ENCODE measurements around the gene BRI3BP. TPM values are rescaled to one million over a fixed set of nuclear protein-coding genes. Genes with fewer than 3 reads are reported as not detected.

Gene BRI3BP
- total RNA-seq, 1 donor from 2014 or later = 11.6 TPM

- Histone ChIP-seq H3K36me3 (ENCODE audit: control insufficient read depth, insufficient read depth, low read length) (peaks cover 20% of the 10 kb centered on the region), H3K27me3 (ENCODE audit: control insufficient read depth, insufficient read depth, low read length) (no peaks in the 10 kb centered on the region), H3K4me3 (ENCODE audit: low read depth, low read length) (no peak overlapping the region)
- DNase-seq (ENCODE audit: low read depth) (no peak), FAIRE-seq (no peak)
- TF ChIP-seq, protein P1, sequence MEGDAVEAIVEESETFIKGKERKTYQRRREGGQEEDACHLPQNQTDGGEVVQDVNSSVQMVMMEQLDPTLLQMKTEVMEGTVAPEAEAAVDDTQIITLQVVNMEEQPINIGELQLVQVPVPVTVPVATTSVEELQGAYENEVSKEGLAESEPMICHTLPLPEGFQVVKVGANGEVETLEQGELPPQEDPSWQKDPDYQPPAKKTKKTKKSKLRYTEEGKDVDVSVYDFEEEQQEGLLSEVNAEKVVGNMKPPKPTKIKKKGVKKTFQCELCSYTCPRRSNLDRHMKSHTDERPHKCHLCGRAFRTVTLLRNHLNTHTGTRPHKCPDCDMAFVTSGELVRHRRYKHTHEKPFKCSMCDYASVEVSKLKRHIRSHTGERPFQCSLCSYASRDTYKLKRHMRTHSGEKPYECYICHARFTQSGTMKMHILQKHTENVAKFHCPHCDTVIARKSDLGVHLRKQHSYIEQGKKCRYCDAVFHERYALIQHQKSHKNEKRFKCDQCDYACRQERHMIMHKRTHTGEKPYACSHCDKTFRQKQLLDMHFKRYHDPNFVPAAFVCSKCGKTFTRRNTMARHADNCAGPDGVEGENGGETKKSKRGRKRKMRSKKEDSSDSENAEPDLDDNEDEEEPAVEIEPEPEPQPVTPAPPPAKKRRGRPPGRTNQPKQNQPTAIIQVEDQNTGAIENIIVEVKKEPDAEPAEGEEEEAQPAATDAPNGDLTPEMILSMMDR (IDR thresholded peaks at IDR 0.05; ENCODE audit: insufficient read depth, low read length, severe bottlenecking) = no peak
These were observed 43.4 kb upstream of the BRI3BP start for GRCh38 chr12:124949779-124950728.

DNA sequence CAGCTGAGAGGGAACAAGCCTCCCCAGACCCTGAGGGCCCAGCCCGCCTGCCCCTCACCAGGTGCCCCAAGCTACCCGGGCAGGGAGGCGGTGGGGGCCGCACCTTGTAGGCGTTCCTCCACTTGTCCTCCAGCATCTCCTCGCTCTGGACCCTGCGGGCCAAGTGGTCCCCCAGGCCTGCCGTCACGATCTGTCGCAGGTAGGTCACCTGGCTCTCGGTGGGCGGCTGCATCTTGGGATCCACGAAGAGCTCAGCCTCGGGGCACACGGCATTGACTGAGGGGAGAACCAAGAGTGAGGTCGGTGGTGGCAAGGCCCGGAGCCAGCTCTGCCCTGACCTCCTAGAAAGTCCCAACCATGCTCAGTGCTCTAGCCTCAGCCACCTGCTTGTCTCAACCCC, 41.1 kb upstream of the BRI3BP start:
- DNase-seq (ENCODE audit: low read depth) = no peak
- Histone ChIP-seq H3K27me3 (ENCODE audit: control insufficient read depth, insufficient read depth, low read length) (no peaks in the 10 kb centered on the region), H3K4me3 (ENCODE audit: low read depth, low read length) (no peak overlapping the region), H3K36me3 (ENCODE audit: control insufficient read depth, insufficient read depth, low read length) (peaks cover 19% of the 10 kb centered on the region)
- no peak for FAIRE-seq
- TF ChIP-seq, protein P1 (IDR thresholded peaks at IDR 0.05; ENCODE audit: insufficient read depth, low read length, severe bottlenecking) = no peak

GRCh38 chr12:124952801-124953200, 40.6 kb upstream of the BRI3BP start:
- Histone ChIP-seq H3K4me3 (ENCODE audit: low read depth, low read length) (no peak overlapping the region), H3K36me3 (ENCODE audit: control insufficient read depth, insufficient read depth, low read length) (peaks cover 18% of the 10 kb centered on the region), H3K27me3 (ENCODE audit: control insufficient read depth, insufficient read depth, low read length) (no peaks in the 10 kb centered on the region)
- DNase-seq (ENCODE audit: low read depth) = no peak
- FAIRE-seq = no peak
- TF ChIP-seq, protein P1 (IDR thresholded peaks at IDR 0.05; ENCODE audit: insufficient read depth, low read length, severe bottlenecking) = no peak

GRCh38 chr12:124953689-124954405, 39.6 kb upstream of the BRI3BP start:
- no peak for DNase-seq (ENCODE audit: low read depth)
- TF ChIP-seq, protein P1 (IDR thresholded peaks at IDR 0.05; ENCODE audit: insufficient read depth, low read length, severe bottlenecking) = no peak
- Histone ChIP-seq H3K4me3 (ENCODE audit: low read depth, low read length) (no peak overlapping the region), H3K27me3 (ENCODE audit: control insufficient read depth, insufficient read depth, low read length) (no peaks in the 10 kb centered on the region), H3K36me3 (ENCODE audit: control insufficient read depth, insufficient read depth, low read length) (peaks cover 19% of the 10 kb centered on the region)
- FAIRE-seq = no peak

DNA sequence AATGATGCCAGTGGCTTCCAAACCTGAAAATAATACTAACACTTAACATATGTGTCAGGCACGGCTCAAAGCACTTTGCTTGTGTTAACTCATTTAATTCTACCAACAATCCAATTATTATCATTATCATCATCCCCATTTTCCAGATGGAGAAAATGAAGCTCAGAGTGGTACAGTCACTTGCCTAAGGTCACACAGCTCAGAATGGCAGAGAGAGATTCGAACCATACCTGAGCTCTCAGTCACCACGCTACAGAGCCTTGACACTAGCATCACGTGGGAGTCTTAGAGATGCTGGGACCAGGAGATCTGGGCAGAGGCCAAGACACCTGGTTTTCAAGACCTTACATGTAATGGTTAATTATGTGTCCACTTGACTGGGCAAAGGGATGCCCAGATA, 38.7 kb upstream of the BRI3BP start:
- TF ChIP-seq, protein P1 (IDR thresholded peaks at IDR 0.05; ENCODE audit: insufficient read depth, low read length, severe bottlenecking) = no peak
- no peak for FAIRE-seq
- no peaks in the 10 kb centered on the region for H3K27me3 ChIP-seq (ENCODE audit: control insufficient read depth, insufficient read depth, low read length)
- no peak overlapping the region for H3K4me3 ChIP-seq (ENCODE audit: low read depth, low read length)
- DNase-seq (ENCODE audit: low read depth) = no peak
- H3K36me3 ChIP-seq (ENCODE audit: control insufficient read depth, insufficient read depth, low read length) = peaks cover 19% of the 10 kb centered on the region

All from bronchial epithelial cell (primary cell).